NK-92 (cell line): ENCODE measurements around the gene SLC16A8.
"Not testable (repeated sequence)": the region's sequence is repeated elsewhere in the genome, so short reads cannot be mapped to it uniquely, and the experiment has no call there.

Experiments
- DNase-seq: peaks from one replicate; lab custom pipeline; 2025; ENCODE audit not compliant: unreplicated experiment; lab: John Stamatoyannopoulos, UW

The SLC16A8 gene, protein sequence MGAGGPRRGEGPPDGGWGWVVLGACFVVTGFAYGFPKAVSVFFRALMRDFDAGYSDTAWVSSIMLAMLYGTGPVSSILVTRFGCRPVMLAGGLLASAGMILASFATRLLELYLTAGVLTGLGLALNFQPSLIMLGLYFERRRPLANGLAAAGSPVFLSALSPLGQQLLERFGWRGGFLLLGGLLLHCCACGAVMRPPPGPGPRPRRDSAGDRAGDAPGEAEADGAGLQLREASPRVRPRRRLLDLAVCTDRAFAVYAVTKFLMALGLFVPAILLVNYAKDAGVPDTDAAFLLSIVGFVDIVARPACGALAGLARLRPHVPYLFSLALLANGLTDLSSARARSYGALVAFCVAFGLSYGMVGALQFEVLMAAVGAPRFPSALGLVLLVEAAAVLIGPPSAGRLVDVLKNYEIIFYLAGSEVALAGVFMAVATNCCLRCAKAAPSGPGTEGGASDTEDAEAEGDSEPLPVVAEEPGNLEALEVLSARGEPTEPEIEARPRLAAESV

DNA sequence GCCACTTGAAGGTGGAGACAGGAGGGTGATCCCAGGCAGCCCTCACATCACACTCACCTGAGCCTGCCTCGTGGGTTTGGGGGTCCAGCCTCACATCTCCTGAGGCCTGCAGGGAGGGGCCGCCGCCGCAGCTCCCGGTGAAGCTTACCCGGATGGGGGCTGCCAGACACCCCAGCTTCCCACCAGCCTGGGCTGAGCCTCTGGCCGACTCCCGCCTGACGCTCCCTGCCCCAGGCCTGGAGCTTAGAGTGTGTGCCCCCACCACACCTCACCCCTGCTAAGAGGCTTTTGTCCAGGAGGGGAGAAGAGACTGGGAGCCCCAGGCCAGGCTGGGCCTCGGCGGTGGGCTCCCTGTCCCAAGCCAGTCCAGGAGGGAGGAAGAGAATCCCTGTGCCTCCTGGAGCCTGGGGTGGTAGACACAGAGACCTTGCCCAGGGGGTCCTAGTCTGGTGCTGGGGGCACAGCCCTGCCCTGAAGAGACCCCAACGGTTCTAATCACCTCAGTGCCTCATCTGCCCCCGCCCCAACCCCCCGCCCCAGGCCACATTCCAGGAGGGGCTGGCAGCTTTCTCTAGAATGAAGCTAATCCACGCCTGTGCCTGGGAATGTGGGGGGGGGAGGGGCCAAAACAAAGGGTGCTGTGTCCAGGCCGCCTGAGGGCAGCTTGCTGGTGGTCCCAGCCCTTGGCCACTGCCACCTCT is at the start of gene SLC16A8:
Gene SLC16A8, minus strand, starts transcription at position 254 of the 701 bp plus-strand sequence. CDS start 1,311 bp downstream, outside the sequence.
- no peak for DNase-seq

DNA sequence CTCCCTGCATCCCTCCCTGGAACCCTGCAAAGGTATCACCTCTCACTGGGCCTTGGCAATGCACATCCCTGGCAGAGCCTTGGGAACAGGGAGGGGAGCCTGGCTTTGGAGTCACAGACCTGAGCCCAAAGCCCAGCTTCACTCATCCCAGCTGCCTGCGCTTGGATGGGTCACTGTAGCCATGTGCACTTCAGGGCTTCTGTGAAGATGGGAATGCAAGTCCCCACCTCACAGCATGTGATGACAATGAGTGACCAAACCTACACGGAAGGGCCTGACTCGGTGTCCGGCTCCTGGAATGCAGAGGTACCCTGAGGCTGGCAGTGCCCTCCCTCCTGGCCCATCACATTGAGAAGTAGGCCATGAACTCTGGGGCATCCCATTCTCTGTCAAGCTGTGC is 49.3 kb upstream of the SLC16A8 start:
- no peak for DNase-seq

DNA sequence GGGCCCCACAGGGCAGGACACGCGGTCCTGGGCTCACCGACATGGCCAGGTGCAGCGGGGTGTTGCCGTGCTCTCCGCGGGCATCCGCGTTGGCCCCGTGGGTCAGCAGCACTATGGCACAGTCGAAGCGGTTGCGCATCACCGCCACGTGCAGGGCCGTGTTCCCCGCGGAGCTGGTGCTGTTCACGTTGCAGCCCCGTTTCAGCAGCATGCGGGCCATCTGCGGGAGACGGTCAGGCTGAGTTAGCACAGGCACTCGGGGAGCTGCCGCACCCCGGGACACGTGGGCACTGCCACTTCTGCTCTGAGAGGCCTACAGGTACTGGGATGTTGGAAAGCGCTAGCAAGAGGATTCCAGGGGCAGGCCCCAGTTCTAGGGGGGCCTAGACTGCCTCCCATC is 48.8 kb upstream of the SLC16A8 start:
- DNase-seq: no peak

DNA sequence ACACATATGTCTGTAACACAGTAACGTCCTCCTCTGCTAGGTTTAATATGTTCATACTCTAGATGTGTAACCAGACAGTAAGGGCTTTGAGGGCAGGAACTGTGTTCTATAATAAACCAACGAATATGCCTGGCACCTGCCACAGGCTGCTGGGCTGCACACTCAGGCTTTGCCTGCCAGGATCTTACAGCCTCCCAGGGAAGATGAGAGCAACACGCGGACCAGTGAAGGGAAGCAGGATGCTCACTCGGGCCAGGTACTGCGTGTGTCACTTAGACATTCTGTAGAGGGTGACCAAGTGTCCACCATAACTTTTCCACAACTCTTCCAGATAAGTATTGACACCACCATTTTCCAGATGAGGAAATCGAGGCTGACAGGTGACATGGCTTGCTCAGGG is 48.2 kb upstream of the SLC16A8 start:
- no peak for DNase-seq

DNA sequence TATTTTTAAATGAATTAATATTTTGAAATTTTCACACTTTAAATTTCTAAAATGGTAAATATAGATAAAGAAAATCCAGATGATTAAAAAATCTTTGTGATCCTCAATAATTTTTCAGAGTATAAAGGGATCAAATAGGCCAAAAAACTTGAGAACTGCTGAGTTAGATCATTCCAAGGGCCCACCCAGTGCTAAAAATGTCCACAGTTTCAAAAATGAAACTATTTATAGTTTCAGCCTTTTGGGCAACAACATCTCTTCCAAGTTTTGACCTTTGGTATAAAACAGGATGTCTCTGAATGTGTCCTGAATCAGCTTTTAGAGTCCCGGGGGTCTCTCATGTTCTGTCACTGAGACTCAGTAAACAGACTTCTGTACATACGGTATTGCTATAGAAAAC is 47.4 kb upstream of the SLC16A8 start:
- no peak for DNase-seq

DNA sequence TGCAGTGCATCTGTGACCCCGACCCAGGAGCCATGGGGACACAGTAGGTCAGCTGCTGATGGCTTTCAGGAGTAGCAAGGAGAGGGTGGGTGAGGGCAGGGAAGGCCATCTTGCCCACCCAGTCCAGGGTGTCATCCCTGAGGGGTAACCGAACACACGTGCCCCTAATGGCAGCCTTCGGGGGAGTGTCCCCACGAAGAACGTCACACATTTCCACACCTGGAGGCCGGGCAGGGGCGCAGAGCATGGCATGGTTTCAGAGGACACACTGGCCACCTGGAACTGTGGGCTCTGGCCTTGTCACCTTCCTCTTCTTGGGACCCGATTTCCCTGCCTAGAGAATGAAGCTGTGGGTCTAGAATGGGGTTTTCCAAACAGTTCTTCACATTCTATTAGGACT is 45.9 kb upstream of the SLC16A8 start:
- no peak for DNase-seq

DNA sequence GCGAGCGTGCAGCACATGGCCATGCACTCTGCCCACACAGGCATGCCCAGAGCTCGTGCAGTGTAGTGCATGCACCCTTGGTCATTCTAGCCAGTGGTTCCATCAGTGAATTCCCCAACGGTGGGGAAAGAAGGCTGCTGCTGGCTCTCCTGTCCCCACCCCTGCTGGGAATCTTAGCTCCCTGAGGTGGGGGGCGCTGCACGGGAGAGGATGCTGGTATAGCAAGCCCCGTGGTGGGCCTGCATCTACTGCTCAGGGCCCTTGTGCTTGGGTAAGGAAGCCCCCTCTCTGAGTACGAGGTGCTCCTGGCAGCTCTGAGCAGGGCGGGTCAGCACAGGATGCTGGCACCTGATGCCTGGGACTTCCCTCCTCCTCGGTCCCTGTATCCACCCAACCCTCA is 45.0 kb upstream of the SLC16A8 start:
- no peak for DNase-seq

DNA sequence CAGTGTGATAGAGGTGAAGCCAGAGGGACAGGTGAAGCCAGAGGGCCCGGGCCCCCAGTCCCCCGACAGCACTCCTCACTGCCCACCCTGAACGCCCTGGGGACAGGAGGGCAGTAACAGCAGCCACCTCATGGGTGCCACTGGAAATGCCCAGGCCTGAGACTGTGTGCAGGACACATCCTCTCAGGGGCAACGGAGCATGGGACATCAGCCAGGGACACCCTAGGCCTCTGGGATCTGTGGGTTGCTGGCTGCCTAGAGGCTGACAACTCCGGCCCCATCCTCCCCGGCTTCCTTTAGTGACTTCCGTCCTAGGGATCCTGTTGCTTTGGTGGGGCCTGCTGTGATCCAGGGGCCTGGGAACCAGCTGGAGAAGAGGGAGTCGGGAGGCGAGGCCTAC is 43.9 kb upstream of the SLC16A8 start:
- DNase-seq: no peak

DNA sequence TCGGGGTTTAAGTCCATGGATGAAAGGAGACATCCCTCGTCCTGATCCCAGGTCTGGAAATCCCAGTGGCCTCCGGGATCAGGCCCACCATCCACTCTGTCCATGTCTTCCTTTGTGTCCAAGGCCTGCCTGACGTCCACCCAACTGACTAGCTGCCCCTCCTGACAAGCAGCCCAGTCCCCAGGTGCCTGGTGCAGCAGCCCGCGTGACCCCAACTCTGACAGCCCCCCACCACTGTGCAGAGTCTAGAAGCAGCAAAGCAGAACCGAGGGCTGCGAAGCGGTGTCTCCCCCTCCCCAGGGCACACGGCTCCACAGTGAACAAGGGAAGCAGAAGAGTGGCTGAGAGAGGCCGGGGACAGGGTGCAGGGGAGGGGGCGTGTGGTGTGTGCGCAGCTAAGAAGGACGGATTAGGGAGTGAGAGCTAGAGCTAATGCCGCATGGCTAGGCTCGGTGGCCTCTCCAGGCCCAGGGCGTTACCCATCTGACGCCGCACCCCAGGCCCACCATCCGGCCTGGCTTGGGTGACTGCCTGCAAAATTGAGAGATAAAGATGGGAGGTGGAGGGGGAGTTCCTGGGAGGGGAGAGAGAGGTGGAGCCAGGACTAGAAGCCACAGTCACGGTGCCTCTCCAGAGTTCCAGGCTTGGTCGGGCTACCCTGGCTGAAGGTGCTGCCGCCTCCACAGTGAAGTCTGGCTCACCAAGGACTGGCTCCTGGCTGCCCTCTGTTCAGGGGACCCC is 43.1 kb upstream of the SLC16A8 start:
- no peak for DNase-seq

DNA sequence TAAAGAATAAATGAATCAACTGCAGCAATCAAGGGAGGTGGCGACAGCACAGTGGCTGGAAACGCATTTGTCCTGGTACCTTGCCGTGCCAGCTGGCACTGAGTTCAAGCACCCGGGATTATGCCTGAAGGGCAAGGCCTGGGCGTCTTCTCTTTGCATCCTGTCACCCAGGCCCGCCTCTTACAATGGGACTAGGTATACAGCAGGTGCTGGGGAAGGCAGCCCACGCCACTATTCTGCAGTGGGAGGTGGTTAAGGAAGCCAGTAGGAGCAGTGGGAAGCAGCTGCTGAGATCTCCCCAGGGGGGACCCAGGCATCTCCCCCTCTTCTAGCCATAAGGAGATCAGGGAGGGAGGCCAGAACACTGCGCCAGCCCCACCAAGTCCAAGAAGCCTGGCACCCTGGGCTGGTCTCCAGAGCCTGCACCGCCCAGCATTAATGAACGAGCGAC is 41.8 kb upstream of the SLC16A8 start:
- DNase-seq: no peak

DNA sequence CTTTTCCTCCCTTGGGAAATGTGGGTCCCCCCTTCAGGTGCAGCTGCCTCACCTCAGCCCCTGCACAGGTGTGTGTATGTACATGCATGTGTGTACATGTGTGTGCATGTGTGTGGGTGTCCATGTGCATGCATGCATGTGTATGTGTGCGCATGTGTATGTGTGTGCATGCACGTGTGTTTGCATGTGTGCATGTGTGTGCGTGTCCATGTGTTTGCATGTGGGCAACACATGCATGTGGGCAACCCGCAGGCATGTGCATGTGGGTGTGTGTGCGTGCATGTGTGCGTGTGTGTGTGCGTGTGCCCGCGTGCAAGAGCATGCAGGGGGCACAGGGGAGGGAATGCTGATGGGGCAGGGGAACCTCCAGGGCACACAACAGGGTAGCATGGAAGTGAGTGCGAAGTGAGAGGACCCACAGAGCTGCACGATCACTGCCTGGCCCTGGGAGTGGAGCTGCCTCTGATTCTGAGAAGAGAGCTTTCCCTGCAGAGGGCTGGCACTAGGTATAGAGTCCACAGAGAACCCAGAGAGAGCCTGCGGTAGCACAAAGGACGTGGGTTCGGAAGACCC is 41.1 kb upstream of the SLC16A8 start:
- no peak for DNase-seq

DNA sequence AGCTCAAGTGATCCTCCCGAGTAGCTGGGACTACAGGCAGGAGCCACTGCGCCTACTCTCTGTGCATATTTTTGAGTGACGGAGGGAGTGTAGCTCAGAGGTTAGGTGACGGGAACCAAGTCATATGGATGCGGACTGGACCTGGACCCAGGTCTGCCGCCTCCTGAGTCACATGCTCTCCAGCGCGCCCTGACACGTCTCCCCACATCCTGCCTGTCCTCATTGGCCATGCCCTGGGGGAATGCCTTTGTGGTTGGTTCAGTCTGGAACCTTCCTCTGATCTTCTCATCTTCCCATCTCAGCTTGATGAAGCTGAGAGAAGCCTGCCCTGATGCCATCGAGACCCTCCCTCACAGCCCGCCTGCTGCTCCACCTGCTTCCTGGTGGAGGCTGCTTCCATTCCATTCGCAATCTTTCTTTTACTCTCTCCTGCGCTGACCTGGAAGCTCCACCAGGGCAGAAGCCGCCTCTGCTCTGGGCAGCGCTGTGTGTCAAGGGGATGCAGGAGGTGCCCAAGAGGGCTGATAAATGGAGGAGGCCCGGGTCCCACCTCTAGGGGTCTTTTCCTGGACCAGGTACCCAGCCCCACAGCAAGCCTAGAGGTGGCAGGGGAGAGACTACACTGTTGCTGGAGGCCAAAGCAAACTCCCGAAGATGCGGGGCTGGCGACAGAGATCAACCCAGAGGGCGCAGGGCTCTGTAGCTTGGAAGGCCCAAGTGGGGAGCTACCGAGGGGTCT is 40.4 kb upstream of the SLC16A8 start:
- no peak for DNase-seq

DNA sequence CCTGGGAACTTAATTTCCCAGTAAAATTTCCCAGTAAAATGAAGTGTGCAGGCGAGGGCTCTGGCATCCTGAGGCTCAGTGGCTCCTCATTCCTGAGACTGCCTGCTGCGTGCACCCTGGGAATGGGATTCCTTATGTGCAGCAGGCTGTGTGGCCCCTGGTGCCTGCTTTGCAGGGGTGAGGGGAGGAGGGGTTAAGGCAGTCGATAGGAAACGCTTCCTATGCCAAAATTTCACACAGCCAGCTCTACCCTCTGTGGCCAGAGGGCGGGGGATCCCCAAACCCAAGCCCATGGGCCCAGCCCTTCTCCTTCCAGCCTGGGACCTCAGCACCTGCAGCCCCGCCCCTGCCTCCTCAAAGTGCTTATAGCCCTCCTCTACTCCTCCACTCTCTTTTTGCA is 38.6 kb upstream of the SLC16A8 start:
- DNase-seq: no peak

DNA sequence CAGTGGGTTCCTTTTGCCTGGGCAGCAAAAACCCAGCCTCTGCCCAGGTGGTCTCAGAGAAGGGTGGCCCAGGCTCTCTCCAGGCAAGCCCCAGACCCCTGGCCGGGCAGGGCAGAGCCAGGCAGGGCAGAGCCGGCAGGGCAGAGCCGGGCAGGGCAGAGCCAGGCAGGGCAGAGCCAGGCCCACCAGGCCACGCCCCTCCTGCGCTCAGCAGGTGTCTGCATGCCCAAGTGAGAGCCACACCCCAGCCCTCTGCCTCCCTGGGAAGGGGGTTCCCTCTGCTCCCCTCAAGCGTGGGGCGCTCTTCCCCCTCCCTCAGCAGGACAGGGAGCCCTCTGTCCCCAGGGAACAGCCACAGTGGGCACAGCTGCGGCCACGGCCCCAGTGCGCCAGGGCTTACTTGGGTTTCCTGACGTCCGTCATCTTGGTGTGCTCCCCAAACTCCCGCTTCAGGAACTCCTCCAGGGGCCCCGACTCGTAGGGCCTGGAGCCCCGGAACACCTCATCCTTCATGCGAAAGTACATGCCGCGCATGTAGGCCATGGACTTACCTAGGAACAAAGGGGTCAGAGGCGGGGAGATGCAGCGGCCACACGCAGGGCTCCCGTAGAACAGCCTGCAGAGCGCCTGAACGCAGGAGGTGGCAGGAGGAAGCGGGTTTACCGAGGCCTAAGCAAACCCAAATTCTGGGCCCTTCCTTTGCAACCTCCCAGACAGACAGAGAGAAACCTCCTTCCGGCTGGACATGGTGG is 36.6 kb upstream of the SLC16A8 start:
- no peak for DNase-seq

DNA sequence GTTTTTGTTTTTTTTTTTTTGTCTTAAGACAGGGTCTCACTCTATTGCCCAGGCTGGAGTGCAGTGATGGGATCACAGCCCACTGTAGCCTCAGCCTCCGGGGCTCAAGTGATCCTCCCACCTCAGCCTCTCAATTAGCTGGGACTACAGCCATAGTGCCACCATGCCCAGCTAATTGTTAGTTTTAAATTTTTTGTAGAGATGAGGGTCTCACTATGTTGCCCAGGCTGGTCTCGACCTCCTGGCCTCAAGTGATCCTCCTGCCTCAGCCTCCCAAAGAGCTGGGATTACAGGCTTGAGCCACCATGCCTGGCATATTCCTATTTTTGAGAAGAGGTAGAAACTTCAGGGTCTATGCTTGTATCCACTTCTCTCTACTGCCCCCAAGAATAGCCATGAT is 34.8 kb upstream of the SLC16A8 start:
- not testable (repeated sequence) for DNase-seq

DNA sequence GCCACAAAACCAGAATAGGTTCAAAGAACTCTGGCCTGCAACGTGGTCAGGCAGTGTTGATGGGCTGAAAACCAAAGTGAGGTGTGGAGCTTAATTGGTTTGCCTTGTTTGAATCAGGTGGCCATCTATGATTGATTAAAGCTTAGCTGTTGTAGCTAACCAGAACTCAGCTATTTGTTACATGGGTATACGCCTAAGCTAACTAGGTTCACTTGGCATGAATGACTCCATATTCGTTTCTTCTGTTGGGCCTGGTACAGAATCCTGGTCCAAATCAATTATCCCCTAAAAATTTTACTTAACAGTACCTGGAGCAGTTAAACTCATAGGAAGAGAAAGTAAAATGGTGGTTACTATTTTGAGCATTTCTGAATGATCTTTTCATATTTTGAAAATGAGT is 34.2 kb upstream of the SLC16A8 start:
- DNase-seq: no peak

DNA sequence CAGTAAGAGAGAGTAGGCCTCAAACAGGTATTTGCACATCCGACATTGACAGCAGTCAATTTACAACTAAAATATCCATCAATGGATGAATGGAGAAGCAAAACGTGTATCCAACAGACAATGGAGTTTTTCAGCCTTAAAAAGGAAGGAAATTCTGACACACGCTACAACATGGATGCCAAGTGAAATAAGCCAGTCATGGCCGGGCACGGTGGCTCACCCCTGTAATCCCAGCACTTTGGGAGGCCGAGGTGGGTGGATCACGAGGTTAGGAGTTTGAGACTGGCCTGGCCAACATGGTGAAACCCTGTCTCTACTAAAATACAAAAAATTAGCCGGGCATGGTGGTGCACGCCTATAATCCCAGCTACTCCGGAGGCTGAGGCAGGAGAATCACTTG is 33.6 kb upstream of the SLC16A8 start:
- not testable (repeated sequence) for DNase-seq

DNA sequence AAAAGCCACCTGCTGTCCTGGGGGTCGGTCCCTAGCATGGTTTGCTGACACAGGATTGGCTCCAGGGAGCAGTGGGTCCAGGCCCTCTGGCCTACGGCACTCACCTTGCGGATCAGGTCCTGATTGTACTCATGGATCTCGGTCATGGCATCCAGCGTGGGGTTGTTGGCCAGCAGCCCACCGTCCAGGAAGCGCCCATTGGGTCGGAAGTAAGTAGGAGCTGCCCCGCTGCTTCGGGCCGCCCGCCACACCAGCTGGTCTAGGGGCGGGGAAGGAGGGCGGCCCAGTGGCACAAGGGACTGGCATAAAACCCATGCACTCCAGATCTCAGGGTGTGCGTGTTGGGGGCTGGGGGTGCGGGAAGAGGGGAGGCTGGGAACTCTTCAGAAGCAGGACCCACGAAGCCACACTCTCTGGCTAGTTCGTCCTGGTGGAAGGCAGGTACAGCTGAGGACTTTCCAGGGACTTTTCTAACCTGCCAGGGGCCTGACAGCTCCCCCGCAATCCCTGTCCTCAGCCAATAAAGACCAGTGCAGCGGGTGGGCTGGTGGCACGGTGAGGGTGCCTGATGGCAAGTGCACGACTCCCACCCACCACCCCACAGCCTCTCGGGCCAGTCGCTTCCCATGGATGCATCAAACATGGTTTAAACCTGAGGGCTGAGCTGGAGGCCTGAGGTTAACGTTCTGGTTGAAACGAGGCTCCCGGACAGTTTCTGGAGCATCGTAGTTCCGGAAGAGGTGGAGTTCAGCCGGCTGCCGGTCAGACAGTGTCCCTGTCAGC is 31.6 kb upstream of the SLC16A8 start:
- DNase-seq: no peak
